Mesothelial cell of epicardium (in vitro differentiated cells): Measurements from ENCODE around the gene MGAT2. TPM values are rescaled to one million over a fixed set of nuclear protein-coding genes. Genes with fewer than 3 reads are reported as not detected.

Source experiments
- DNase-seq, 2 experiments: peaks; one replicate each; pipeline ENCODE4 v3.0.0; 2021; ENCODE audit warnings: low spot score in 2 of 2; ENCODE audit not compliant: unreplicated experiment in 2 of 2
- H3K27ac Mint-ChIP-seq: 2 replicates; pipeline ENCODE4 v1.8.0; 2021; ENCODE audit warnings: mixed read lengths
- H3K27me3 Mint-ChIP-seq: 2 replicates; pipeline ENCODE4 v1.8.0; 2021; ENCODE audit warnings: low read depth, mixed read lengths
- H3K36me3 Mint-ChIP-seq: 2 replicates; pipeline ENCODE4 v1.8.0; 2021; ENCODE audit warnings: mixed read lengths
- H3K4me1 Mint-ChIP-seq: 2 replicates; pipeline ENCODE4 v1.8.0; 2021; ENCODE audit warnings: mixed read lengths
- H3K4me3 Mint-ChIP-seq: 2 replicates; pipeline ENCODE4 v1.8.0; 2021; ENCODE audit warnings: mild to moderate bottlenecking, moderate library complexity, mixed read lengths
- H3K9me3 Mint-ChIP-seq: 2 replicates; pipeline ENCODE4 v1.8.0; 2021; ENCODE audit warnings: mixed read lengths
- CTCF ChIP-seq: fragments of 200-600 bp; sonication (generic); IDR thresholded peaks from one replicate; pipeline ENCODE4 v1.5.0; 2021; ENCODE audit warnings: antibody characterized with exemption; ENCODE audit not compliant: unreplicated experiment
- total RNA-seq: library from RNA; stranded (reverse); gene quantifications from 3 replicates; pipeline ENCODE4 v1.2.1, GENCODE V29; 2021

The MGAT2 gene
- total RNA-seq, 1 donor from 2014 or later: 18.7 TPM

DNA sequence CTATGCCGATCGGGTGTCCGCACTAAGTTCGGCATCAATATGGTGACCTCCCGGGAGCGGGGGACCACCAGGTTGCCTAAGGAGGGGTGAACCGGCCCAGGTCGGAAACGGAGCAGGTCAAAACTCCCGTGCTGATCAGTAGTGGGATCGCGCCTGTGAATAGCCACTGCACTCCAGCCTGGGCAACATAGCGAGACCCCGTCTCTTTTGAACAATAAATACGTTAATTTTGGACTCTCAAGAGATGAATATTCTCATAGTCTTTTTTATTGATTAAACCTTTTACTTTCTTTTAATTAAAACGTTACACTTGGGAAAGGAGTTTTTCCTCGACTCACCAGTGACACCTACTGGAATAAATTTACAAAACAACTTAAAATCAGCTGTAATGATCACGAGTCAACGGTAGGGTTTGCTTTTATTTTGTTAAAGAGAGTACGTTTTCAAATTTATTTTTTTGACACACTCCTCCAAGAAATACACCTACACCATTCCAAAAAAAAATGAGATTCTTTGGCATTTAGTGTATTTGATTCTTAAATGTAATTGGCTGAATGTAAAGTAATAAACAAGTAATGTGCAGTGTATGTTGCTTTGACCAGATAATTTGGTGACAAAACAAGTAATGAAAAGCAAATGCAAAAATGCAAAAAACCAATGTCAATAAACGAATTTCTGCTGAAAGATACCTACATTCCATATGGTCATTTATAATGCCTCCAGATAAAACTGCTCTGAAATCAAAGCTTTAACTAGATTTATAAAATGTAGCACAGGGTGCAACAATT lies 33.7 kb upstream of the MGAT2 start:
- no peak for DNase-seq
- Mint-ChIP-seq H3K27ac (peak overlapping the region; percentile 98), H3K9me3 (no peaks in the 10 kb centered on the region), H3K4me1 (peaks cover 24% of the 10 kb centered on the region), H3K27me3 (no peaks in the 10 kb centered on the region), H3K36me3 (peaks cover 16% of the 10 kb centered on the region), H3K4me3 (peak overlapping the region; percentile 86)
- TF ChIP-seq CTCF: peak; percentile 89

- TF ChIP-seq CTCF: no peak
- Mint-ChIP-seq H3K4me3 (no peak overlapping the region), H3K27me3 (no peaks in the 10 kb centered on the region), H3K27ac (no peak overlapping the region), H3K9me3 (no peaks in the 10 kb centered on the region), H3K36me3 (no peaks in the 10 kb centered on the region), H3K4me1 (peaks cover 18% of the 10 kb centered on the region)
- no peak for DNase-seq
Measured at GRCh38 chr14:49589387-49589786, 31.2 kb upstream of the MGAT2 start.

- no peak overlapping the region for H3K27ac Mint-ChIP-seq
- H3K36me3 Mint-ChIP-seq: no peaks in the 10 kb centered on the region
- no peaks in the 10 kb centered on the region for H3K27me3 Mint-ChIP-seq
- no peak for TF ChIP-seq CTCF
- H3K4me3 Mint-ChIP-seq: no peak overlapping the region
- H3K9me3 Mint-ChIP-seq: no peaks in the 10 kb centered on the region
- no peak for DNase-seq
- H3K4me1 Mint-ChIP-seq: peaks cover 34% of the 10 kb centered on the region
Measured at GRCh38 chr14:49593016-49593415, 27.6 kb upstream of the MGAT2 start.

- H3K27ac Mint-ChIP-seq: peak overlapping the region; percentile 87
- H3K27me3 Mint-ChIP-seq: no peaks in the 10 kb centered on the region
- DNase-seq: no peak
- H3K36me3 Mint-ChIP-seq: no peaks in the 10 kb centered on the region
- H3K4me3 Mint-ChIP-seq: peak overlapping the region; percentile 25
- H3K4me1 Mint-ChIP-seq: peaks cover 38% of the 10 kb centered on the region
- no peak for TF ChIP-seq CTCF
- H3K9me3 Mint-ChIP-seq: no peaks in the 10 kb centered on the region
Measured at GRCh38 chr14:49594347-49595091, 26.1 kb upstream of the MGAT2 start.

DNA sequence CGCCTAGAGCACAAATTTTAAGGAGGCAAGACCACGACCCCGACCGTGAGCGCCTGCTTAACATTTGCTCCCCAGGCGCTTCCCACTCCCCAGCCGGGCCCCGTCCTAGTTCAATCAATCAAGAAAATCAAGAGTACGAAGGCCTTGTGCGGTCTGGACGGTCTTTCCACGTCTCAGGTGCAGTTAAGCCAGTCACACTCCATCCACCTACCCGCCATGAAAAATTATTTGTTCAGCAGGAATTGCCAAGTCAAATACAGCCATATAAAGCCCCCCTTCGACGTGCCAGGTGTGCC lies 22.5 kb upstream of the MGAT2 start:
- H3K27me3 Mint-ChIP-seq: no peaks in the 10 kb centered on the region
- DNase-seq: no peak
- peak overlapping the region; percentile 82 for H3K4me3 Mint-ChIP-seq
- H3K4me1 Mint-ChIP-seq: peaks cover 45% of the 10 kb centered on the region
- no peaks in the 10 kb centered on the region for H3K9me3 Mint-ChIP-seq
- TF ChIP-seq CTCF: no peak
- peak overlapping the region; percentile 93 for H3K27ac Mint-ChIP-seq
- no peaks in the 10 kb centered on the region for H3K36me3 Mint-ChIP-seq
